ENCODE data around the gene LAD1.

Gene LAD1

GRCh38 chr1:201399018-201399351 lies at the start of gene LAD1:
Gene LAD1, minus strand, starts transcription at chr1:201399324. Its CDS starts 18 bp downstream, at chr1:201399306.
- no peak for DNase-seq

- DNase-seq: no peak
Observed at GRCh38 chr1:201447903-201448871, 49.1 kb upstream of the LAD1 start.

GRCh38 chr1:201445310-201445709 lies 46.2 kb upstream of the LAD1 start:
- no peak for DNase-seq

- DNase-seq: no peak
Observed at GRCh38 chr1:201444792-201445191, 45.7 kb upstream of the LAD1 start.

- DNase-seq: no peak
Observed at GRCh38 chr1:201443747-201444146, 44.6 kb upstream of the LAD1 start.

- DNase-seq: no peak
Observed at GRCh38 chr1:201436969-201437368, 37.8 kb upstream of the LAD1 start.

GRCh38 chr1:201436393-201436792 lies 37.3 kb upstream of the LAD1 start:
- no peak for DNase-seq

- no peak for DNase-seq
Observed at GRCh38 chr1:201434266-201434665, 35.1 kb upstream of the LAD1 start.

GRCh38 chr1:201433609-201434008 lies 34.5 kb upstream of the LAD1 start:
- no peak for DNase-seq

- no peak for DNase-seq
Observed at GRCh38 chr1:201430776-201431175, 31.7 kb upstream of the LAD1 start.

- DNase-seq: no peak
Observed at GRCh38 chr1:201429736-201430501, 30.8 kb upstream of the LAD1 start.

GRCh38 chr1:201427963-201428362 lies 28.8 kb upstream of the LAD1 start:
- no peak for DNase-seq

GRCh38 chr1:201426479-201427310 lies 27.6 kb upstream of the LAD1 start:
- no peak for DNase-seq

GRCh38 chr1:201424146-201424545 lies 25.0 kb upstream of the LAD1 start:
- DNase-seq: no peak

GRCh38 chr1:201423655-201424054 lies 24.5 kb upstream of the LAD1 start:
- DNase-seq: no peak

GRCh38 chr1:201422436-201423030 lies 23.4 kb upstream of the LAD1 start:
- no peak for DNase-seq

GRCh38 chr1:201422026-201422425 lies 22.9 kb upstream of the LAD1 start:
- no peak for DNase-seq

- DNase-seq: no peak
Observed at GRCh38 chr1:201421041-201421440, 21.9 kb upstream of the LAD1 start.

GRCh38 chr1:201420608-201421002 lies 21.5 kb upstream of the LAD1 start:
- DNase-seq: no peak

- DNase-seq: no peak
Observed at GRCh38 chr1:201419746-201420607, 20.9 kb upstream of the LAD1 start.

GRCh38 chr1:201419256-201419655 lies 20.1 kb upstream of the LAD1 start:
- DNase-seq: no peak

- DNase-seq: no peak
Observed at GRCh38 chr1:201418461-201418860, 19.3 kb upstream of the LAD1 start.

All from AML-193 (cell line).